ENCODE data around the gene LRRC4B.

DNA sequence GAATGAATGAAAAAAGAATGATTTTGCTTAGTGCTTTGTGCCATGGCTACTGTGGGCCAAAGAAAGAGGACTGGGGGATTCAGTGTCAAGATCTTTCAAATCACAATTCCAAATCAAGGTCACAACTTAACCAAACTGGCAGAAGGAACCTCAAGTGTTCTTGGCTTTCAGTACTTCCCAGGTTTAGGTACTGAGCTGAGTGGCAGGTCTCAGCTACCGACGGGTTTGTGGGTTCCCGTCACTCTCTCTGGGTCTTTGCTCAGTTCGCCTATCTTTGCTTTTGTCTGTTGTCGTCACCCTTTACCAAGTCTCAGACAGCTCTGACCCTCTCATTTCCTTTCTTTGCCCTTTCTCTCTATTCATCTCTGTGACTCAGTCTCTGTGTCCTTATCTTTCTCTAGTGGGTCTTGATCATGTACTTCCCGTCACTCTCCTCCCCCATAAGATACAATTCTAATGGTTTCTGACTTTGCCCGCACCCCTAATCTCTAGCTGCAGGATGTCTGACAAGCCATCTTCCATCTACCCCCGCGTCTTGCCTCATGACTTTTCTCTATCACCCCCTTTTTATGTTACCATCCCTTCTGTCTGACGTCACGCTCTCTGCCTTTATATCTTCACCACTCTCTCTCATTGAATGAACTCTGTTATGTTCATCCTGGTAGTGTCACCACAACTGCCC, 33.3 kb upstream of the LRRC4B start:
- TF ChIP-seq, protein P1, sequence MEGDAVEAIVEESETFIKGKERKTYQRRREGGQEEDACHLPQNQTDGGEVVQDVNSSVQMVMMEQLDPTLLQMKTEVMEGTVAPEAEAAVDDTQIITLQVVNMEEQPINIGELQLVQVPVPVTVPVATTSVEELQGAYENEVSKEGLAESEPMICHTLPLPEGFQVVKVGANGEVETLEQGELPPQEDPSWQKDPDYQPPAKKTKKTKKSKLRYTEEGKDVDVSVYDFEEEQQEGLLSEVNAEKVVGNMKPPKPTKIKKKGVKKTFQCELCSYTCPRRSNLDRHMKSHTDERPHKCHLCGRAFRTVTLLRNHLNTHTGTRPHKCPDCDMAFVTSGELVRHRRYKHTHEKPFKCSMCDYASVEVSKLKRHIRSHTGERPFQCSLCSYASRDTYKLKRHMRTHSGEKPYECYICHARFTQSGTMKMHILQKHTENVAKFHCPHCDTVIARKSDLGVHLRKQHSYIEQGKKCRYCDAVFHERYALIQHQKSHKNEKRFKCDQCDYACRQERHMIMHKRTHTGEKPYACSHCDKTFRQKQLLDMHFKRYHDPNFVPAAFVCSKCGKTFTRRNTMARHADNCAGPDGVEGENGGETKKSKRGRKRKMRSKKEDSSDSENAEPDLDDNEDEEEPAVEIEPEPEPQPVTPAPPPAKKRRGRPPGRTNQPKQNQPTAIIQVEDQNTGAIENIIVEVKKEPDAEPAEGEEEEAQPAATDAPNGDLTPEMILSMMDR (IDR thresholded peaks at IDR 0.05), result no peak
- TF ChIP-seq POLR2A (IDR thresholded peaks at IDR 0.05) (no peak), POLR2AphosphoS5 (IDR thresholded peaks at IDR 0.05) (no peak)
